ENCODE results near the gene TEKTIP1. TPM values are rescaled to one million over a fixed set of nuclear protein-coding genes. Genes with fewer than 3 reads are reported as not detected.
A peak's percentile ranks its signal among the peaks of the same experiment; 100 is the strongest.

The TEKTIP1 gene
- total and polyA plus RNA-seq, 9 of the 15 experiments (the other 6 are each of a cell fraction or from before 2014, with no cell fraction given), result 0.66 TPM; not detected in 8

- peak; percentile 92; the same call in 1 of the 2 replicates for TF ChIP-seq STAT6 (CRISPR knock-in tag; IDR thresholded peaks at IDR 0.05)
- TF ChIP-seq REST (IDR thresholded peaks at IDR 0.05; ENCODE audit: borderline replicate concordance), result no peak
- TF ChIP-seq REST (CRISPR knock-in tag; IDR thresholded peaks at IDR 0.05; ENCODE audit: low read depth), result 0 out of 2 replicates have a peak, but pooled peaks have one; percentile 44
- peak; percentile 95 for TF ChIP-seq CREB1 (IDR thresholded peaks at IDR 0.05)
- peak; percentile 95 for TF ChIP-seq CREB1 (CRISPR knock-in tag; IDR thresholded peaks at IDR 0.05)
- TF ChIP-seq TEAD1 (CRISPR knock-in tag; IDR thresholded peaks at IDR 0.05), result peak in 1 of 2 experiments; percentile 78; a peak in 1 of 4 replicates
- no peak for TF ChIP-seq HES1 (IDR thresholded peaks at IDR 0.05; ENCODE audit: low read depth)
- peak; percentile 21; the same call in 1 of the 2 replicates for TF ChIP-seq JUND (IDR thresholded peaks at IDR 0.05; ENCODE audit: borderline replicate concordance, low read depth, low read length)
- peak; percentile 13; the same call in 1 of the 3 replicates for TF ChIP-seq JUND (tag; IDR thresholded peaks at IDR 0.05; ENCODE audit: borderline replicate concordance, low read depth, low read length)
- no peak for TF ChIP-seq ATF4 (CRISPR knock-in tag; IDR thresholded peaks at IDR 0.05)
- peak; percentile 98 for TF ChIP-seq NRF1 (conservative IDR thresholded peaks at IDR 0.05 in 1 of 2, IDR thresholded peaks at IDR 0.05 in 1 of 2)
- no peak for TF ChIP-seq CBX2 (IDR thresholded peaks at IDR 0.05; ENCODE audit: insufficient read depth, low read length, poor library complexity, severe bottlenecking)
- TF ChIP-seq TRIM28 (IDR thresholded peaks at IDR 0.05), result no peak
- no peak for TF ChIP-seq ZFP30 (CRISPR knock-in tag; IDR thresholded peaks at IDR 0.05; ENCODE audit: borderline replicate concordance)
Measured at GRCh38 chr19:3505598-3506383, 33.2 kb upstream of the TEKTIP1 start, which contains the start of gene FZR1 (continued).

Measured in K562 (cell line).